Measurements from ENCODE around the gene RNF43. TPM values are rescaled to one million over a fixed set of nuclear protein-coding genes. Genes with fewer than 3 reads are reported as not detected.

RNF43 gene
- total RNA-seq, 4 donors from 2014 or later, result 31.9 to 84.2 (median 38.2) TPM

- Histone ChIP-seq H3K27ac (no peak overlapping the region), H3K9me3 (no peaks in the 10 kb centered on the region), H3K27me3 (no peaks in the 10 kb centered on the region), H3K36me3 (no peaks in the 10 kb centered on the region), H3K4me1 (no peaks in the 10 kb centered on the region), H3K4me3 (no peak overlapping the region)
- WGBS, 2 donors (ENCODE audit: low coverage in 1 of 2), result 89% methylated on average over 6 of the region's 6 CpGs; no CpG with 5 or more reads in 1 of the 2 donors
- in situ Hi-C loops (cut with MboI; ENCODE audit: low pct_ligation_motif_present in 1 of 4, low pct_unique_long_range_greater_than_20kb in 1 of 4, low sequenced_read_pairs in 3 of 4), result loop anchor here in 3 of 4 donors (5.0 to 10.0 kb wide), 2 partner anchors 129 to 131 kb away; no protein-coding TSS in a partner anchor
- no peak for DNase-seq
- intact Hi-C loops (cut with DNase I; ENCODE audit: low total_unique reads), result no loop called here
- TF ChIP-seq CTCF (IDR thresholded peaks at IDR 0.05) (no peak), POLR2A (IDR thresholded peaks at IDR 0.05) (no peak), POLR2AphosphoS5 (IDR thresholded peaks at IDR 0.05) (no peak), EP300 (IDR thresholded peaks at IDR 0.05; ENCODE audit: low read depth) (no peak)
Observed at GRCh38 chr17:58446086-58446485, 28.8 kb upstream of the RNF43 start.

- H3K36me3 ChIP-seq, result no peaks in the 10 kb centered on the region
- no peak overlapping the region for H3K27ac ChIP-seq
- H3K4me3 ChIP-seq, result no peak overlapping the region
- intact Hi-C loops (cut with DNase I; ENCODE audit: low total_unique reads), result no loop called here
- H3K9me3 ChIP-seq, result no peaks in the 10 kb centered on the region
- H3K4me1 ChIP-seq, result no peaks in the 10 kb centered on the region
- in situ Hi-C loops (cut with MboI; ENCODE audit: low pct_ligation_motif_present in 1 of 4, low pct_unique_long_range_greater_than_20kb in 1 of 4, low sequenced_read_pairs in 3 of 4), result no loop called here
- H3K27me3 ChIP-seq, result no peaks in the 10 kb centered on the region
- TF ChIP-seq POLR2AphosphoS5 (IDR thresholded peaks at IDR 0.05) (no peak), CTCF (IDR thresholded peaks at IDR 0.05) (no peak), EP300 (IDR thresholded peaks at IDR 0.05; ENCODE audit: low read depth) (no peak), POLR2A (IDR thresholded peaks at IDR 0.05) (no peak)
- DNase-seq, result no peak
- WGBS, 2 donors (ENCODE audit: low coverage in 1 of 2), result 68 to 78% methylated on average over 5 of the region's 5 CpGs
Observed at GRCh38 chr17:58436805-58437239, 19.5 kb upstream of the RNF43 start.

GRCh38 chr17:58436245-58436644 is 18.9 kb upstream of the RNF43 start:
- in situ Hi-C loops (cut with MboI; ENCODE audit: low pct_ligation_motif_present in 1 of 4, low pct_unique_long_range_greater_than_20kb in 1 of 4, low sequenced_read_pairs in 3 of 4), result no loop called here
- H3K36me3 ChIP-seq, result no peaks in the 10 kb centered on the region
- H3K4me1 ChIP-seq, result no peaks in the 10 kb centered on the region
- DNase-seq, result no peak
- no peaks in the 10 kb centered on the region for H3K9me3 ChIP-seq
- no peaks in the 10 kb centered on the region for H3K27me3 ChIP-seq
- no peak overlapping the region for H3K4me3 ChIP-seq
- no peak for TF ChIP-seq EP300 (IDR thresholded peaks at IDR 0.05; ENCODE audit: low read depth)
- no peak for TF ChIP-seq CTCF (IDR thresholded peaks at IDR 0.05)
- no peak for TF ChIP-seq POLR2A (IDR thresholded peaks at IDR 0.05)
- no peak for TF ChIP-seq POLR2AphosphoS5 (IDR thresholded peaks at IDR 0.05)
- no peak overlapping the region for H3K27ac ChIP-seq
- intact Hi-C loops (cut with DNase I; ENCODE audit: low total_unique reads), result no loop called here

GRCh38 chr17:58432806-58433573 is 15.7 kb upstream of the RNF43 start:
- no peak for DNase-seq
- no peaks in the 10 kb centered on the region for H3K9me3 ChIP-seq
- intact Hi-C loops (cut with DNase I; ENCODE audit: low total_unique reads) (no loop called here), in situ Hi-C loops (cut with MboI; ENCODE audit: low pct_ligation_motif_present in 1 of 4, low pct_unique_long_range_greater_than_20kb in 1 of 4, low sequenced_read_pairs in 3 of 4) (no loop called here)
- TF ChIP-seq POLR2AphosphoS5 (IDR thresholded peaks at IDR 0.05) (no peak), CTCF (IDR thresholded peaks at IDR 0.05) (no peak), POLR2A (IDR thresholded peaks at IDR 0.05) (no peak), EP300 (IDR thresholded peaks at IDR 0.05; ENCODE audit: low read depth) (no peak)
- no peaks in the 10 kb centered on the region for H3K27me3 ChIP-seq
- 87 to 88% methylated on average over 7 of the region's 7 CpGs for WGBS, 2 donors (ENCODE audit: low coverage in 1 of 2)
- H3K27ac ChIP-seq, result no peak overlapping the region
- no peaks in the 10 kb centered on the region for H3K4me1 ChIP-seq
- H3K4me3 ChIP-seq, result no peak overlapping the region
- no peaks in the 10 kb centered on the region for H3K36me3 ChIP-seq
